ENCODE data around the gene TGFBR3.

DNA sequence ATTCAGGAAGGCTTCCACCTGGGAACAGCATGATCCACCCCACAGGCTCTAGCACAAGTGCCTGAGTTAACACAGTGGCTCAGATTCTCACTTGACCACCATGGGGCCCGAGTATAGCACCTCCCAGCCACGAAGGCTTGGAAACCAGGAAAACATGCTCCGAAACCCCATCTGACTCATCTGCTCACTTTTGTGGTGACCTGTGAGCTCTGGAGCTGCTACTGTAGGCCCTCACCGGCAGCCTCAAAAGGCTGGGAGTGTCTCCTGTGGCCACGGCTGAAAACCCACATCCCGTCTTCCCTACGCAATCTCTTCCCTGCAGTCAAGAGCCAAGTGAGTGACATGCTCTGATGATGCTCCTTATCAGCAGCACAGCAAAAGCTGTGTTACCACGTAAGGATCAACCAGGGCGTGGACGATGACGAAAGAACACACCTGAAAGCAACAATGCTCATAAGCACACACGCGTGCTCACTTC, 81.4 kb downstream of the TGFBR3 start:
- TF ChIP-seq, protein P1, sequence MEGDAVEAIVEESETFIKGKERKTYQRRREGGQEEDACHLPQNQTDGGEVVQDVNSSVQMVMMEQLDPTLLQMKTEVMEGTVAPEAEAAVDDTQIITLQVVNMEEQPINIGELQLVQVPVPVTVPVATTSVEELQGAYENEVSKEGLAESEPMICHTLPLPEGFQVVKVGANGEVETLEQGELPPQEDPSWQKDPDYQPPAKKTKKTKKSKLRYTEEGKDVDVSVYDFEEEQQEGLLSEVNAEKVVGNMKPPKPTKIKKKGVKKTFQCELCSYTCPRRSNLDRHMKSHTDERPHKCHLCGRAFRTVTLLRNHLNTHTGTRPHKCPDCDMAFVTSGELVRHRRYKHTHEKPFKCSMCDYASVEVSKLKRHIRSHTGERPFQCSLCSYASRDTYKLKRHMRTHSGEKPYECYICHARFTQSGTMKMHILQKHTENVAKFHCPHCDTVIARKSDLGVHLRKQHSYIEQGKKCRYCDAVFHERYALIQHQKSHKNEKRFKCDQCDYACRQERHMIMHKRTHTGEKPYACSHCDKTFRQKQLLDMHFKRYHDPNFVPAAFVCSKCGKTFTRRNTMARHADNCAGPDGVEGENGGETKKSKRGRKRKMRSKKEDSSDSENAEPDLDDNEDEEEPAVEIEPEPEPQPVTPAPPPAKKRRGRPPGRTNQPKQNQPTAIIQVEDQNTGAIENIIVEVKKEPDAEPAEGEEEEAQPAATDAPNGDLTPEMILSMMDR (IDR thresholded peaks at IDR 0.05) = no peak
- no peak for TF ChIP-seq POLR2A (IDR thresholded peaks at IDR 0.05)

All from Peyer's patch (tissue), 4 donors.